ENCODE measurements around the gene DCX. TPM values are rescaled to one million over a fixed set of nuclear protein-coding genes. Genes with fewer than 3 reads are reported as not detected.

DCX gene
- total and polyA plus RNA-seq, 9 of the 15 experiments (the other 6 are each of a cell fraction or from before 2014, with no cell fraction given) = not detected

GRCh38 chrX:111444881-111445280 is 32.9 kb upstream of the DCX start:
- no peaks in the 10 kb centered on the region for H3K79me2 ChIP-seq (ENCODE audit: control insufficient read depth, insufficient read depth, low read length)
- H4K20me1 ChIP-seq (replicated peaks; ENCODE audit: control insufficient read depth, insufficient read depth, low read length) = no peaks in the 10 kb centered on the region
- H3K9me3 ChIP-seq (replicated peaks; ENCODE audit: control insufficient read depth, insufficient read depth, low read depth, low read length) = no peaks in the 10 kb centered on the region
- no peaks in the 10 kb centered on the region for H3K27me3 ChIP-seq (ENCODE audit: control insufficient read depth in 2 of 2, insufficient read depth in 2 of 2, low read length in 2 of 2)
- ChIA-PET POLR2A (no interaction called here), CTCF (ENCODE audit: low intra/inter-chr PET ratio) (no interaction called here)
- no peak overlapping the region for H3K9ac ChIP-seq (ENCODE audit: insufficient read depth in 1 of 2, low read depth in 2 of 2, low read length in 2 of 2)
- H3K36me3 ChIP-seq (ENCODE audit: control insufficient read depth, insufficient read depth, low read length) = no peaks in the 10 kb centered on the region
- no peaks in the 10 kb centered on the region for H3K4me1 ChIP-seq (replicated peaks in 1 of 2; ENCODE audit: control insufficient read depth in 2 of 2, insufficient read depth in 2 of 2, low read length in 2 of 2)
- 0% methylated on average over 6 of the region's 6 CpGs for WGBS (ENCODE audit: insufficient coverage, low coverage, missing lambda C conversion rate)
- intact Hi-C loops (cut with micrococcal nuclease) = loop anchor here (5.0 to 10.0 kb wide), 2 partner anchors 278 to 340 kb away; no protein-coding TSS in a partner anchor
- DNase-seq (ENCODE audit: extremely low read depth in 1 of 4, low spot score in 3 of 4) = no peak
- no TSS peak for BruUV-seq (replicated peaks)
- no peak overlapping the region for H2AFZ ChIP-seq (ENCODE audit: low read depth, low read length)
- ATAC-seq = no peak
- no peak overlapping the region for H3K4me3 ChIP-seq
- in situ Hi-C loops (cut with MboI) = no loop called here
- FAIRE-seq = no peak
- H3K9me1 ChIP-seq (ENCODE audit: control insufficient read depth, insufficient read depth, low read length) = no peaks in the 10 kb centered on the region
- H3K27ac ChIP-seq (ENCODE audit: extremely low read depth, low read depth, low read length) = no peak overlapping the region
- H3K4me2 ChIP-seq (ENCODE audit: insufficient read depth, low read length) = no peak overlapping the region
- TF ChIP-seq ZSCAN29 (IDR thresholded peaks at IDR 0.05) (no peak), ZKSCAN8 (CRISPR knock-in tag; IDR thresholded peaks at IDR 0.05) (no peak), ZNF12 (CRISPR knock-in tag; IDR thresholded peaks at IDR 0.05) (no peak), U2AF2 (optimal IDR thresholded peaks at IDR 0.05; ENCODE audit: low read depth, low read length) (no peak), KLF13 (tag; IDR thresholded peaks at IDR 0.05; ENCODE audit: borderline replicate concordance, low read depth) (no peak), ATF6 (CRISPR knock-in tag; IDR thresholded peaks at IDR 0.05) (no peak), ZNF318 (IDR thresholded peaks at IDR 0.05; ENCODE audit: borderline replicate concordance in 1 of 2, low read depth in 1 of 2) (no peak), SETDB1 (IDR thresholded peaks at IDR 0.05; ENCODE audit: low read length) (no peak), E2F3 (CRISPR knock-in tag; IDR thresholded peaks at IDR 0.05) (no peak), HNRNPH1 (optimal IDR thresholded peaks at IDR 0.05; ENCODE audit: low read depth, low read length) (no peak)

All from K562 (cell line).